IMR-90 (cell line): ENCODE data around the gene ZFAND2B. TPM values are rescaled to one million over a fixed set of nuclear protein-coding genes. Genes with fewer than 3 reads are reported as not detected.

Experiments used
- ATAC-seq: fragments of 200-7000 bp; cut with Tn5 transposase; 2 replicates; pipeline ENCODE4 v1.9.1; 2020; ENCODE audit warnings: low read depth, mild to moderate bottlenecking, moderate library complexity
- BruUV-seq: library from RNA; stranded (reverse); fragments of 400-500 nt; replicated peaks from 2 replicates; lab custom pipeline; 2021; lab: Mats Ljungman, UMichigan
- CTCF ChIA-PET: fragments of 300-600 bp; formaldehyde crosslinking; extraction: SDS; loops from one replicate; lab custom pipeline; 2021; ENCODE audit warnings: antibody characterized with exemption; lab: Yijun Ruan, JAX
- POLR2A ChIA-PET: fragments of 300-600 bp; sonication (Branson Sonifier 250); formaldehyde crosslinking; loops from one replicate; lab custom pipeline; 2022; ENCODE audit warnings: antibody characterized with exemption; ENCODE audit not compliant: unreplicated experiment; lab: Charles Lee
- DNase-seq: peaks from one replicate; pipeline ENCODE4 v3.0.0; 2013
- H2AFZ ChIP-seq: replicated peaks from 2 replicates; pipeline ENCODE3; 2013; ENCODE audit warnings: low read length, mild to moderate bottlenecking; ENCODE audit not compliant: poor library complexity
- H2AK5ac ChIP-seq: 2 replicates; pipeline ENCODE4 v1.6.1; 2013; ENCODE audit warnings: low read depth, low read length, inconsistent platforms
- H2AK9ac ChIP-seq: replicated peaks from 2 replicates; pipeline ENCODE3; 2013; ENCODE audit warnings: mild to moderate bottlenecking, low read depth, low read length, moderate library complexity; ENCODE audit not compliant: poor library complexity
- H2BK120ac ChIP-seq: 2 replicates; pipeline ENCODE4 v1.6.1; 2013; ENCODE audit warnings: low read depth, low read length, inconsistent platforms
- H2BK15ac ChIP-seq: 3 replicates; pipeline ENCODE4 v1.6.1; 2013; ENCODE audit warnings: low read depth, low read length, inconsistent platforms
- H2BK20ac ChIP-seq: 2 replicates; pipeline ENCODE4 v1.6.1; 2013; ENCODE audit warnings: low read depth, mild to moderate bottlenecking, inconsistent platforms, low read length, moderate library complexity
- H2BK5ac ChIP-seq: 2 replicates; pipeline ENCODE4 v1.6.1; 2013; ENCODE audit warnings: mild to moderate bottlenecking, low read depth, low read length, inconsistent platforms; ENCODE audit not compliant: poor library complexity, severe bottlenecking
- H3K14ac ChIP-seq: replicated peaks from 2 replicates; pipeline ENCODE4 v1.6.1; 2013; ENCODE audit warnings: low read depth, low read length, inconsistent platforms
- H3K18ac ChIP-seq: 2 replicates; pipeline ENCODE4 v1.6.1; 2013; ENCODE audit warnings: low read depth, low read length, control low read depth
- H3K23ac ChIP-seq: 2 replicates; pipeline ENCODE4 v1.6.1; 2013; ENCODE audit warnings: low read depth, low read length, inconsistent platforms
- H3K27ac ChIP-seq: 2 replicates; pipeline ENCODE4 v1.5.1; 2013; ENCODE audit warnings: mild to moderate bottlenecking, control low read depth, low read length; ENCODE audit not compliant: insufficient read depth
- H3K27me3 ChIP-seq: 2 replicates; pipeline ENCODE4 v1.6.1; 2013; ENCODE audit warnings: low read length; ENCODE audit not compliant: control insufficient read depth, insufficient read depth
- H3K36me3 ChIP-seq: 2 replicates; pipeline ENCODE4 v1.6.1; 2013; ENCODE audit warnings: low read length, mixed read lengths; ENCODE audit not compliant: control insufficient read depth, insufficient read depth
- H3K4ac ChIP-seq: 2 replicates; pipeline ENCODE4 v1.6.1; 2013; ENCODE audit warnings: low read depth, low read length, inconsistent platforms
- H3K4me1 ChIP-seq: 2 replicates; pipeline ENCODE4 v1.6.1; 2013; ENCODE audit warnings: low read length, mixed read lengths; ENCODE audit not compliant: control insufficient read depth, insufficient read depth
- H3K4me2 ChIP-seq: 2 replicates; pipeline ENCODE4 v1.6.1; 2013; ENCODE audit warnings: low read depth, mild to moderate bottlenecking, control low read depth, low read length, moderate library complexity
- H3K4me3 ChIP-seq: 2 replicates; pipeline ENCODE4 v1.5.1; 2013; ENCODE audit warnings: low read depth, mild to moderate bottlenecking, control low read depth, low read length, moderate library complexity; ENCODE audit not compliant: insufficient read depth
- H3K56ac ChIP-seq: 2 replicates; pipeline ENCODE4 v1.6.1; 2013; ENCODE audit warnings: low read length, inconsistent platforms; ENCODE audit not compliant: insufficient read depth; ENCODE audit errors: extremely low read depth
- H3K79me1 ChIP-seq, 2 experiments: 2 replicates each; pipeline ENCODE4 v1.6.1; 2013; ENCODE audit warnings: low read length in 2 of 2, inconsistent platforms in 1 of 2, low read depth in 1 of 2
- H3K9ac ChIP-seq: 2 replicates; pipeline ENCODE4 v1.6.1; 2013; ENCODE audit warnings: low read depth, low read length, control low read depth
- H3K9me1 ChIP-seq: 2 replicates; pipeline ENCODE4 v1.6.1; 2013; ENCODE audit warnings: low read length, inconsistent platforms; ENCODE audit not compliant: insufficient read depth
- H3K9me3 ChIP-seq: 2 replicates; pipeline ENCODE4 v1.6.1; 2013; ENCODE audit warnings: low read length; ENCODE audit not compliant: control insufficient read depth, insufficient read depth
- H4K20me1 ChIP-seq: 2 replicates; pipeline ENCODE4 v1.6.1; 2013; ENCODE audit warnings: low read length, inconsistent platforms; ENCODE audit not compliant: insufficient read depth
- H4K5ac ChIP-seq: 2 replicates; pipeline ENCODE4 v1.6.1; 2013; ENCODE audit warnings: mild to moderate bottlenecking, low read depth, low read length, control low read depth
- H4K8ac ChIP-seq, 2 experiments: 2 replicates each; pipeline ENCODE4 v1.6.1; 2013; ENCODE audit warnings: low read depth in 2 of 2, low read length in 2 of 2, control low read depth in 1 of 2, inconsistent platforms in 1 of 2
- H4K91ac ChIP-seq: 2 replicates; pipeline ENCODE4 v1.6.1; 2013; ENCODE audit warnings: low read depth, low read length, inconsistent platforms; ENCODE audit not compliant: insufficient read depth
- BHLHE40 ChIP-seq: fragments of 150-350 bp; IDR thresholded peaks from 2 replicates; pipeline ENCODE4 v1.6.1; 2016; ENCODE audit warnings: mild to moderate bottlenecking, low read depth, low read length
- CEBPB ChIP-seq: IDR thresholded peaks from 2 replicates; pipeline ENCODE4 v1.6.1; 2012; ENCODE audit warnings: low read depth, low read length, improper control_type of control experiment
- CHD1 ChIP-seq: IDR thresholded peaks from 2 replicates; pipeline ENCODE4 v1.6.1; 2012; ENCODE audit warnings: low read depth, low read length, improper control_type of control experiment
- FOS ChIP-seq: fragments of 150-350 bp; IDR thresholded peaks from 2 replicates; pipeline ENCODE4 v1.6.1; 2016; ENCODE audit warnings: low read depth, low read length
- MAFK ChIP-seq: IDR thresholded peaks from 2 replicates; pipeline ENCODE4 v1.6.1; 2012; ENCODE audit warnings: low read depth, low read length, improper control_type of control experiment
- MAZ ChIP-seq: IDR thresholded peaks from 2 replicates; pipeline ENCODE4 v1.6.1; 2012; ENCODE audit warnings: low read depth, mild to moderate bottlenecking, low read length, improper control_type of control experiment, moderate library complexity, borderline replicate concordance
- MXI1 ChIP-seq: IDR thresholded peaks from 2 replicates; pipeline ENCODE4 v1.6.1; 2012; ENCODE audit warnings: low read depth, mild to moderate bottlenecking, low read length, moderate library complexity, borderline replicate concordance
- POLR2A ChIP-seq: IDR thresholded peaks from 2 replicates; pipeline ENCODE4 v1.6.1; 2012; ENCODE audit warnings: mild to moderate bottlenecking, low read depth, low read length
- RAD21 ChIP-seq: IDR thresholded peaks from 2 replicates; pipeline ENCODE4 v1.6.1; 2012; ENCODE audit warnings: low read length, improper control_type of control experiment
- RCOR1 ChIP-seq: IDR thresholded peaks from 2 replicates; pipeline ENCODE4 v1.6.1; 2012; ENCODE audit warnings: mild to moderate bottlenecking, low read length, improper control_type of control experiment; ENCODE audit not compliant: insufficient replicate concordance
- RFX5 ChIP-seq: IDR thresholded peaks from 2 replicates; pipeline ENCODE4 v1.8.0; 2012; ENCODE audit warnings: low read depth, mild to moderate bottlenecking, low read length, moderate library complexity
- SMC3 ChIP-seq: fragments of 150-350 bp; IDR thresholded peaks from 2 replicates; pipeline ENCODE4 v1.6.1; 2016; ENCODE audit warnings: low read depth, mild to moderate bottlenecking, antibody characterized with exemption, low read length, moderate library complexity
- WGBS, 2 experiments: methylation state at CpG; one replicate each; pipeline versions ENCODE4 v1.1.5 to v1.1.7; 2013; ENCODE audit warnings: missing lambda C conversion rate in 2 of 2; ENCODE audit not compliant: insufficient read length in 1 of 2; ENCODE audit errors: extremely low coverage in 2 of 2; 5-methylcytosine and 5-hydroxymethylcytosine counted together
- dilution Hi-C: fragments of 300-500 bp; cut with HindIII; formaldehyde crosslinking; loops from one replicate; pipeline ENCODE4 v1.14.3; 2018; ENCODE audit warnings: low sequenced_read_pairs; ENCODE audit not compliant: unreplicated experiment
- in situ Hi-C: fragments of 300-500 bp; cut with MboI; formaldehyde crosslinking; loops from 3 replicates; pipeline ENCODE4 v1.14.3; 2019; ENCODE audit warnings: low sequenced_read_pairs, inconsistent platforms, mixed read lengths
- intact Hi-C: fragments of 100-400 bp; cut with micrococcal nuclease; formaldehyde crosslinking; loops from 2 replicates; pipeline ENCODE4 v1.10.0; 2022
- polyA plus RNA-seq, 3 experiments: library from polyadenylated mRNA; depleted of rRNA; stranded (reverse); fragments of >200 nt; gene quantifications; 2 replicates each; pipeline ENCODE4 v1.2.3, GENCODE V29; 2012; ENCODE audit warnings: low replicate concordance in 1 of 3
- total RNA-seq: library from RNA; depleted of rRNA; stranded (reverse); fragments of >200 nt; gene quantifications from 2 replicates; pipeline ENCODE4 v1.2.3, GENCODE V29; 2012
- TF ChIP-seq, protein P1 (sequence below): fragments of 150-350 bp; IDR thresholded peaks from 2 replicates; pipeline ENCODE4 v1.6.1; 2017; ENCODE audit warnings: mild to moderate bottlenecking, antibody characterized with exemption, low read length, low read depth
- TF ChIP-seq, protein P2 (sequence below): fragments of 150-350 bp; IDR thresholded peaks from 2 replicates; pipeline ENCODE4 v1.6.1; 2016; ENCODE audit warnings: low read depth, mild to moderate bottlenecking, low read length, moderate library complexity, borderline replicate concordance

Gene ZFAND2B
- total and polyA plus RNA-seq, 2 of the 4 experiments (the other 2 are of a cell fraction): 25.5 to 38.3 TPM

DNA sequence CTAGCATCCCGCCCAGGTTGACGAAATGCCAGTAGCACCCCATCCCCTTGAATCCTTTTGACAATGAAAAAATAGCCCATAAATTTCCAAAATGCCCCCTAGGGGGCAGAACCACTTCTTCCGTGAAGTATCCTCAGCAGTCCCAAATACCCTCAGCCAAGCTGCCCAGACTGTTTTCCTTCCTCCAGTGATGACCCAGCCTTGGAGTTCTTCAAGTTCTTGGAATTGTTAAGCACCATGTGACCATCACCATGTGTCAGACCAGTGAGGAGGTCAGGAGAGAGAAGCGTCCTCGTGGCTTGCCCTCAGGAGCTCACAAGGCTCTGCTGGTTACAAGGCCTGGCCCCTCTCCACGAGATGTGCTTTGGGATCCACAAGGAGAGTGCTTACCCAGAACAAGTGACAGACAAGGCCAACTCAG, 35.3 kb upstream of the ZFAND2B start (continued):
- TF ChIP-seq CEBPB: no peak

DNA sequence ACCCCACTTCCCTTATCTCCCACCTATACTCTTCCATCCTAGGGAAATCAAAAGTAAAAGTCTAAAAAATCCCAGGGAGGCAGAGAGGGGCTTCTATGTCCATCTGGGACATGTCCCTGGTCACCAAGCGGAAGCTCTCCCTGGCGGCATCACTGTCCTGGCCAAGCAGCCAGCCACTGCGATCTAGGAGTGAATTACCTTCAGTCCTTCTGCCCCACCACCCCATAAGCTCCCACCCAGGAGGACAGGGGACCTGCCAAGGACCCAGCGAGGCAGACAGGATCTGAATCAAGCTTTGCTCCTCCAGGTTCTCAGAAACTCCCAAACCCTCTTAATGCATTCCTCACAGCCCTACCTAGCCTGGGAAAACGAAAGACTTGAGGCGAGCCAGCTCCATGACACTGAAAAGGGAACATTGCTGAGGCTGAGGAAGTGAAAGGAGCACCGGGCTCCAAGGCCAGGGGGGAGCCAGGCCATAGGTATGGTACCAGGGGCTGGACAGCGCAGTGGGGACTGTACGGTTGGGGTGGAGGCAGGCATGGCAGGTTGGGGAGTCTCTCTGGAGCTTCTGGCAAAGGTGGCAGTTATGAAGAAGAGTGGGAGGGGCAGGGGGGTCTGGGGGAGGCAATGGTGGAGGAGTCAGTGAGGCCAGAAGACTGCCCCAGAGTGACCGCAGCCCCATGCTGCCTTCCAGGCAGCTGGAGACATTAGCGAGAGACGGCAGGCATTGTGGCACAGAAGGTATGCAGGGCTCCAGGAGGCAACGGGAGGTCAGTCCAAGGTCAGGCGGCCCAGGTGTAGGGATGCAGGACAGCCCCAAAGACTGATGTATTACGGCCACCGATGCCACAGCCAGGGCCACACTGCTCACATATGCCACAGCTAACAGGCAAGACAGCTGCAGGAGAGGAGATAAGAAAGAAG, 34.1 kb upstream of the ZFAND2B start:
- H3K36me3 ChIP-seq: peaks cover 20% of the 10 kb centered on the region
- peaks cover 3 to 21% of the 10 kb centered on the region in 2 experiments; a peak in 2 of 4 replicates for H3K79me1 ChIP-seq
- H2AFZ ChIP-seq: no peak overlapping the region
- in situ Hi-C loops: loop anchor here (5.0 kb wide), 2 partner anchors 35 to 125 kb away; partner anchors contain the start of gene ZFAND2B
- 100% methylated on average over 2 of the region's 16 CpGs; no CpG with 5 or more reads in 1 of the 2 experiments for WGBS, 2 experiments
- ATAC-seq (no peak), DNase-seq (no peak)
- H3K4me3 ChIP-seq: no peak overlapping the region
- H2BK120ac ChIP-seq: no peak overlapping the region
- intact Hi-C loops: no loop called here
- 0 out of 2 replicates have a peak, but pooled peaks cover 4% of the 10 kb centered on the region for H3K9me1 ChIP-seq
- H3K4me2 ChIP-seq: no peak overlapping the region
- H3K27ac ChIP-seq: no peak overlapping the region
- 0 out of 2 replicates have a peak overlapping the region, but pooled peaks have one; percentile 3 for H3K56ac ChIP-seq
- H3K14ac ChIP-seq: no peak overlapping the region
- no peak overlapping the region for H3K9ac ChIP-seq
- H3K23ac ChIP-seq: no peak overlapping the region
- H4K5ac ChIP-seq: no peak overlapping the region
- no peak overlapping the region for H3K4ac ChIP-seq
- dilution Hi-C loops: no loop called here
- CTCF ChIA-PET: interaction anchor here (1.2 to 1.5 kb wide), 2 partner anchors 107 to 123 kb away, joined by 3 to 4 read pairs; partner anchors contain the start of gene DNAJB2
- H2BK20ac ChIP-seq: no peak overlapping the region
- H4K91ac ChIP-seq: no peak overlapping the region
- H4K8ac ChIP-seq: no peak overlapping the region
- no TSS peak for BruUV-seq
- no peak overlapping the region for H2AK9ac ChIP-seq
- no peak overlapping the region for H2AK5ac ChIP-seq
- H2BK5ac ChIP-seq: no peak overlapping the region
- H4K20me1 ChIP-seq: peaks cover 7% of the 10 kb centered on the region; the same call in 1 of the 2 replicates
- POLR2A ChIA-PET: no interaction called here
- H2BK15ac ChIP-seq: no peak overlapping the region
- no peaks in the 10 kb centered on the region for H3K27me3 ChIP-seq
- H3K4me1 ChIP-seq: peaks cover 5% of the 10 kb centered on the region; the same call in 1 of the 2 replicates
- no peaks in the 10 kb centered on the region for H3K9me3 ChIP-seq
- H3K18ac ChIP-seq: no peak overlapping the region
- TF ChIP-seq MAFK (no peak), MAZ (no peak), POLR2A (no peak), RAD21 (no peak), MXI1 (no peak), CEBPB (no peak), BHLHE40 (no peak), FOS (no peak), SMC3 (no peak), RFX5 (no peak), RCOR1 (no peak), CHD1 (no peak)
- TF ChIP-seq, protein P1, sequence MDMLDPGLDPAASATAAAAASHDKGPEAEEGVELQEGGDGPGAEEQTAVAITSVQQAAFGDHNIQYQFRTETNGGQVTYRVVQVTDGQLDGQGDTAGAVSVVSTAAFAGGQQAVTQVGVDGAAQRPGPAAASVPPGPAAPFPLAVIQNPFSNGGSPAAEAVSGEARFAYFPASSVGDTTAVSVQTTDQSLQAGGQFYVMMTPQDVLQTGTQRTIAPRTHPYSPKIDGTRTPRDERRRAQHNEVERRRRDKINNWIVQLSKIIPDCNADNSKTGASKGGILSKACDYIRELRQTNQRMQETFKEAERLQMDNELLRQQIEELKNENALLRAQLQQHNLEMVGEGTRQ: no peak
- TF ChIP-seq, protein P2, sequence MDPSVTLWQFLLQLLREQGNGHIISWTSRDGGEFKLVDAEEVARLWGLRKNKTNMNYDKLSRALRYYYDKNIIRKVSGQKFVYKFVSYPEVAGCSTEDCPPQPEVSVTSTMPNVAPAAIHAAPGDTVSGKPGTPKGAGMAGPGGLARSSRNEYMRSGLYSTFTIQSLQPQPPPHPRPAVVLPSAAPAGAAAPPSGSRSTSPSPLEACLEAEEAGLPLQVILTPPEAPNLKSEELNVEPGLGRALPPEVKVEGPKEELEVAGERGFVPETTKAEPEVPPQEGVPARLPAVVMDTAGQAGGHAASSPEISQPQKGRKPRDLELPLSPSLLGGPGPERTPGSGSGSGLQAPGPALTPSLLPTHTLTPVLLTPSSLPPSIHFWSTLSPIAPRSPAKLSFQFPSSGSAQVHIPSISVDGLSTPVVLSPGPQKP: no peak
